ENCODE measurements around the gene REX1BD. TPM values are rescaled to one million over a fixed set of nuclear protein-coding genes. Genes with fewer than 3 reads are reported as not detected.
A peak's percentile ranks its signal among the peaks of the same experiment; 100 is the strongest.

REX1BD gene
- total RNA-seq, 2 donors from 2014 or later: 119 to 171 TPM

- no peaks in the 10 kb centered on the region for H3K27me3 ChIP-seq
- H3K27ac ChIP-seq: peak overlapping the region; percentile 90 to 92
- H3K4me3 ChIP-seq: peak overlapping the region; percentile 78
- H3K4me1 ChIP-seq: peaks cover 0 to 30% of the 10 kb centered on the region in 2 donors
- TF ChIP-seq CTCF (IDR thresholded peaks at IDR 0.05): no peak
- H3K9me3 ChIP-seq: no peaks in the 10 kb centered on the region
- no peaks in the 10 kb centered on the region for H3K36me3 ChIP-seq
- DNase-seq (ENCODE audit: low spot score): peak; percentile 98
Measured at GRCh38 chr19:18636183-18636968, 47.8 kb downstream of the REX1BD start.

DNA sequence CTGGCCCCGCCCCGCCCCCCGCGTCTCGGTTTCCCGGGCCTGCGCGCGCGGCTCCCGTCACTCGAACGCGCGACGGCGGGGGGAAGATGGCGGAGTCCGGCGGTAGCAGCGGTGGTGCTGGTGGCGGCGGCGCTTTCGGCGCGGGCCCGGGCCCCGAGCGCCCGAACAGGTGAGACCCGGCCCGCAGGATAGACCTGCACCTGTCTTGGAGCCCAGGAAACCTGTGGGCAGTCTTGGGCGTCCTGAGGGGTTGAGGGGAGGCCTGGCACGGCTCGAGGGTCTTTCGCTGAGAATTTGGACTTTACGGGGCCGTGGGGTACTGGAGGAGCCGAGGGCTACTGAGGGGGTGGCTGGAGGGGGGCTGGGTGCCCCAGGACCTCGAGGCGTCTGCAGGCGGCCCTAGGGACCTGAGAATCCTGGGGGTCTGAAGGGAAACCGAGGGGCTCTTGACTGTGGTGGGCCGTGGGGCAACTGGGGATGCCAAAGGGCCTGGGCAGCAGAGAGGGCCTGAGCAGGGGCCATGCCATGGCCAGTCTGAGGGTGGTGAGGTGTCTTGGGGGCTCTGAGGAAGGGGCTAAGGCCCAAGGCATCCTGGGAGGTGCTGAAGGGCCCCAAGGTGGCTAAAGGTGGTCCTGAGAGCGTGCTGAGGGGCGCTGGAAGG lies 48.5 kb downstream of the REX1BD start, which contains the start of gene KLHL26:
Gene KLHL26 (plus strand): TSS at position 60 of the 661 bp plus-strand sequence. CDS start 27 bp downstream, at position 87.
- no peaks in the 10 kb centered on the region for H3K36me3 ChIP-seq
- TF ChIP-seq CTCF (IDR thresholded peaks at IDR 0.05): no peak
- DNase-seq (ENCODE audit: low spot score): no peak

GRCh38 chr19:18637673-18638630 lies 49.4 kb downstream of the REX1BD start:
- Histone ChIP-seq H3K27me3 (no peaks in the 10 kb centered on the region), H3K36me3 (no peaks in the 10 kb centered on the region), H3K4me1 (peaks cover 0 to 30% of the 10 kb centered on the region in 2 donors), H3K9me3 (no peaks in the 10 kb centered on the region), H3K27ac (peak overlapping the region; percentile 90 to 92), H3K4me3 (peak overlapping the region; percentile 78)
- no peak for DNase-seq (ENCODE audit: low spot score)
- TF ChIP-seq CTCF (IDR thresholded peaks at IDR 0.05): peak in 1 of 2 donors; percentile 12

More for the DNA sequence above, 48.5 kb downstream of the REX1BD start, which contains the start of gene KLHL26:
- Histone ChIP-seq H3K4me1 (peaks cover 0 to 30% of the 10 kb centered on the region in 2 donors), H3K4me3 (peak within 1 kb of the TSS; percentile 78), H3K27me3 (no peaks in the 10 kb centered on the region), H3K27ac (peak within 1 kb of the TSS; percentile 90 to 92), H3K9me3 (no peaks in the 10 kb centered on the region)

DNA sequence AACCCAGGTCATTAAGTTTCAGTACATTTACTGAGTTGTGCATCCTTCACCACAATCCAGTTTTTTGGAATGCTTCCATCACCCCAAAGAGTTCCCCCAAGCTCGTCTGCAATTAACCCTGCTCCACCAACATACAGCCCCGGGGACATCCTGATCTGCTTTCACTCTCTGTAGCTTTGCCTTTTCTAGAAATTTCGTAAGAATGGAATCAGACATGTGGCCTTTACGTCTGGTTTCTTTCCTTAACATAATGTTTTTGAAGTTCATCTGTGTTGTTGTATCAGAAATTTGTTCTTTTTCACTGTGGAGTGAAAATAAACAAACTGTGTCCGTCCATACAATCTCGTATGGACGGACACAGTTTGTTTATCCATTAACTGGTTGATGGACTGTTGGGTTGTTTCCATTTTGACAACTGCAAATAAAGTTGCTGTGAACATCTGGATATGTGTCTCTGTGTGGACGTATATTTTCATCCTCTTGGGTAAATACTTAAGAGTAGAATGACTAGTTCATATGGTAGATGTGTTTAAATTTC lies 51.2 kb downstream of the REX1BD start:
- Histone ChIP-seq H3K27ac (no peak overlapping the region), H3K4me1 (peaks cover 0 to 40% of the 10 kb centered on the region in 2 donors)

More for the DNA sequence above, 51.2 kb downstream of the REX1BD start:
- no peak for TF ChIP-seq CTCF (IDR thresholded peaks at IDR 0.05)
- no peak for DNase-seq (ENCODE audit: low spot score)
- H3K9me3 ChIP-seq: no peaks in the 10 kb centered on the region
- H3K27me3 ChIP-seq: no peaks in the 10 kb centered on the region
- no peak overlapping the region for H3K4me3 ChIP-seq
- no peaks in the 10 kb centered on the region for H3K36me3 ChIP-seq

Other genes starting within 250 kb of the REX1BD start
- gene PGPEP1, start 248.2 kb upstream of the REX1BD start, total RNA-seq: 10 to 100 TPM; 16.4 to 20.6 TPM
- gene GDF15, start 202.6 kb upstream of the REX1BD start, total RNA-seq: 1 to 10 TPM; 1.1 to 2.7 TPM
- 1 to 10 TPM; 2.6 to 6.8 TPM for gene LRRC25, start 191.2 kb upstream of the REX1BD start, total RNA-seq
- gene SSBP4, start 169.4 kb upstream of the REX1BD start, total RNA-seq: 10 to 100 TPM; 31.7 to 59.5 TPM
- 10 to 100 TPM; 24.1 to 49.4 TPM for gene ISYNA1, start 150.7 kb upstream of the REX1BD start, total RNA-seq
- 10 to 100 TPM; 12.4 to 17.5 TPM for gene ELL, start 66.7 kb upstream of the REX1BD start, total RNA-seq
- 100 to 1,000 TPM; 192 to 345 TPM for gene FKBP8, start 45.2 kb upstream of the REX1BD start, total RNA-seq
- 100 to 1,000 TPM in 1 of 2 donors, 10 to 100 TPM in 1; 60.7 to 114 TPM for gene KXD1, start 30.9 kb upstream of the REX1BD start, total RNA-seq
- gene UBA52, start 16.9 kb upstream of the REX1BD start, total RNA-seq: 100 to 1,000 TPM; 272 to 543 TPM
- gene CRLF1, start 18.0 kb downstream of the REX1BD start, total RNA-seq: 10 to 100 TPM; 71.8 to 73.9 TPM
- gene TMEM59L, start 24.1 kb downstream of the REX1BD start, total RNA-seq: 1 to 10 TPM; 2.2 to 3.0 TPM
- 10 to 100 TPM in 1 of 2 donors, 1 to 10 TPM in 1; 5.7 to 11.3 TPM for gene KLHL26, start 48.2 kb downstream of the REX1BD start, total RNA-seq
- 1 to 10 TPM; 4.0 to 5.8 TPM for gene CRTC1, start 94.9 kb downstream of the REX1BD start, total RNA-seq
- 10 to 100 TPM in 1 of 2 donors, 1 to 10 TPM in 1; 7.8 to 12.5 TPM for gene COMP, start 202.5 kb downstream of the REX1BD start, total RNA-seq
- gene UPF1, start 243.2 kb downstream of the REX1BD start, total RNA-seq: 10 to 100 TPM; 27.6 to 61.5 TPM

All from right atrium auricular region (tissue), 2 donors.